ENCODE measurements around the gene RPS4Y1.

The RPS4Y1 gene

GRCh38 chrY:2883561-2883960 is 42.2 kb downstream of the RPS4Y1 start:
- no peaks in the 10 kb centered on the region for H4K20me1 ChIP-seq (ENCODE audit: insufficient read depth, low read length)
- no peaks in the 10 kb centered on the region for H3F3A ChIP-seq (ENCODE audit: insufficient read depth, low read length)
- TF ChIP-seq CTCF (IDR thresholded peaks at IDR 0.05; ENCODE audit: low read length): no peak
- no peak for TF ChIP-seq EZH2 (IDR thresholded peaks at IDR 0.05; ENCODE audit: borderline replicate concordance, low read length)
- H3K4me1 ChIP-seq (ENCODE audit: insufficient read depth, low read length, severe bottlenecking): no peaks in the 10 kb centered on the region
- no peak overlapping the region for H3K9ac ChIP-seq (ENCODE audit: low read length)
- no peak overlapping the region for H3K27ac ChIP-seq (ENCODE audit: low read depth, low read length, poor library complexity, severe bottlenecking)
- H3K4me2 ChIP-seq (ENCODE audit: low read length): no peak overlapping the region
- H3K79me2 ChIP-seq (ENCODE audit: insufficient read depth, low read length): no peaks in the 10 kb centered on the region
- H3K4me3 ChIP-seq (ENCODE audit: low read depth, low read length, poor library complexity, severe bottlenecking): no peak overlapping the region
- no peaks in the 10 kb centered on the region for H3K36me3 ChIP-seq (ENCODE audit: insufficient read depth, low read length)
- H2AFZ ChIP-seq (ENCODE audit: low read length): no peak overlapping the region
- H3K9me2 ChIP-seq (ENCODE audit: low read depth, low read length): no peaks in the 10 kb centered on the region
- H3K27me3 ChIP-seq (ENCODE audit: insufficient read depth, low read length): no peaks in the 10 kb centered on the region
- H3K9me3 ChIP-seq (ENCODE audit: low read length): no peaks in the 10 kb centered on the region

- Histone ChIP-seq H3K9me2 (ENCODE audit: low read depth, low read length) (no peaks in the 10 kb centered on the region), H3F3A (ENCODE audit: insufficient read depth, low read length) (no peaks in the 10 kb centered on the region), H3K9ac (ENCODE audit: low read length) (no peak overlapping the region), H3K4me2 (ENCODE audit: low read length) (no peak overlapping the region), H3K36me3 (ENCODE audit: insufficient read depth, low read length) (no peaks in the 10 kb centered on the region), H3K27me3 (ENCODE audit: insufficient read depth, low read length) (no peaks in the 10 kb centered on the region), H3K27ac (ENCODE audit: low read depth, low read length, poor library complexity, severe bottlenecking) (no peak overlapping the region), H3K4me1 (ENCODE audit: insufficient read depth, low read length, severe bottlenecking) (no peaks in the 10 kb centered on the region), H4K20me1 (ENCODE audit: insufficient read depth, low read length) (no peaks in the 10 kb centered on the region), H3K9me3 (ENCODE audit: low read length) (no peaks in the 10 kb centered on the region), H3K4me3 (ENCODE audit: low read depth, low read length, poor library complexity, severe bottlenecking) (no peak overlapping the region), H3K79me2 (ENCODE audit: insufficient read depth, low read length) (no peaks in the 10 kb centered on the region), H2AFZ (ENCODE audit: low read length) (no peak overlapping the region)
- no peak for TF ChIP-seq CTCF (IDR thresholded peaks at IDR 0.05; ENCODE audit: low read length)
- TF ChIP-seq EZH2 (IDR thresholded peaks at IDR 0.05; ENCODE audit: borderline replicate concordance, low read length): no peak
These were observed 44.5 kb downstream of the RPS4Y1 start for GRCh38 chrY:2885880-2886279.

GRCh38 chrY:2887386-2887785 is 46.0 kb downstream of the RPS4Y1 start:
- H3K9me2 ChIP-seq (ENCODE audit: low read depth, low read length): no peaks in the 10 kb centered on the region
- no peaks in the 10 kb centered on the region for H4K20me1 ChIP-seq (ENCODE audit: insufficient read depth, low read length)
- no peak overlapping the region for H3K4me2 ChIP-seq (ENCODE audit: low read length)
- no peak overlapping the region for H3K9ac ChIP-seq (ENCODE audit: low read length)
- no peak overlapping the region for H2AFZ ChIP-seq (ENCODE audit: low read length)
- H3K36me3 ChIP-seq (ENCODE audit: insufficient read depth, low read length): no peaks in the 10 kb centered on the region
- H3K79me2 ChIP-seq (ENCODE audit: insufficient read depth, low read length): no peaks in the 10 kb centered on the region
- no peak overlapping the region for H3K4me3 ChIP-seq (ENCODE audit: low read depth, low read length, poor library complexity, severe bottlenecking)
- no peaks in the 10 kb centered on the region for H3F3A ChIP-seq (ENCODE audit: insufficient read depth, low read length)
- TF ChIP-seq EZH2 (IDR thresholded peaks at IDR 0.05; ENCODE audit: borderline replicate concordance, low read length) (no peak), CTCF (IDR thresholded peaks at IDR 0.05; ENCODE audit: low read length) (no peak)
- H3K27ac ChIP-seq (ENCODE audit: low read depth, low read length, poor library complexity, severe bottlenecking): no peak overlapping the region
- no peaks in the 10 kb centered on the region for H3K4me1 ChIP-seq (ENCODE audit: insufficient read depth, low read length, severe bottlenecking)
- H3K9me3 ChIP-seq (ENCODE audit: low read length): no peaks in the 10 kb centered on the region
- H3K27me3 ChIP-seq (ENCODE audit: insufficient read depth, low read length): no peaks in the 10 kb centered on the region
